HFFc6 (cell line): Measurements from ENCODE around the gene SULT2B1. TPM values are rescaled to one million over a fixed set of nuclear protein-coding genes. Genes with fewer than 3 reads are reported as not detected.

Experiments used
- DNase-seq: peaks from one replicate; pipeline ENCODE4 v3.0.0-alpha.2; 2018
- H3K27ac Mint-ChIP-seq: 2 replicates; pipeline ENCODE4 v1.8.0; 2020; ENCODE audit warnings: mild to moderate bottlenecking, mixed read lengths
- H3K27me3 Mint-ChIP-seq: 2 replicates; pipeline ENCODE4 v1.8.0; 2021; ENCODE audit warnings: mild to moderate bottlenecking, moderate library complexity, mixed read lengths; ENCODE audit not compliant: insufficient read depth
- H3K36me3 Mint-ChIP-seq: 2 replicates; pipeline ENCODE4 v1.8.0; 2021; ENCODE audit warnings: low read depth, mixed read lengths
- H3K4me1 Mint-ChIP-seq: 2 replicates; pipeline ENCODE4 v1.8.0; 2020; ENCODE audit warnings: low read depth, mixed read lengths
- H3K4me3 Mint-ChIP-seq: 2 replicates; pipeline ENCODE4 v1.8.0; 2020; ENCODE audit warnings: mild to moderate bottlenecking, moderate library complexity, mixed read lengths
- H3K9me3 Mint-ChIP-seq: 2 replicates; pipeline ENCODE4 v1.8.0; 2020; ENCODE audit warnings: mild to moderate bottlenecking, mixed read lengths
- total RNA-seq, 6 experiments: library from RNA; stranded (reverse); fragmentation: NEBNext Ultra II Directional; extraction: Animal tissue kit (Norgen Biotek cat#: 25700); gene quantifications; 2 replicates in 1 of 6; 3 replicates in 5 of 6; pipeline ENCODE4 v1.2.3, GENCODE V29; 2021
- TF ChIP-seq, protein P1 (sequence below): fragments of 200-600 bp; sonication (generic); IDR thresholded peaks from 2 replicates; pipeline ENCODE4 v1.5.0; 2021; ENCODE audit warnings: antibody characterized with exemption, mild to moderate bottlenecking

SULT2B1 gene
- total RNA-seq, 6 experiments from 2014 or later = 0.33 TPM; not detected in 5

DNA sequence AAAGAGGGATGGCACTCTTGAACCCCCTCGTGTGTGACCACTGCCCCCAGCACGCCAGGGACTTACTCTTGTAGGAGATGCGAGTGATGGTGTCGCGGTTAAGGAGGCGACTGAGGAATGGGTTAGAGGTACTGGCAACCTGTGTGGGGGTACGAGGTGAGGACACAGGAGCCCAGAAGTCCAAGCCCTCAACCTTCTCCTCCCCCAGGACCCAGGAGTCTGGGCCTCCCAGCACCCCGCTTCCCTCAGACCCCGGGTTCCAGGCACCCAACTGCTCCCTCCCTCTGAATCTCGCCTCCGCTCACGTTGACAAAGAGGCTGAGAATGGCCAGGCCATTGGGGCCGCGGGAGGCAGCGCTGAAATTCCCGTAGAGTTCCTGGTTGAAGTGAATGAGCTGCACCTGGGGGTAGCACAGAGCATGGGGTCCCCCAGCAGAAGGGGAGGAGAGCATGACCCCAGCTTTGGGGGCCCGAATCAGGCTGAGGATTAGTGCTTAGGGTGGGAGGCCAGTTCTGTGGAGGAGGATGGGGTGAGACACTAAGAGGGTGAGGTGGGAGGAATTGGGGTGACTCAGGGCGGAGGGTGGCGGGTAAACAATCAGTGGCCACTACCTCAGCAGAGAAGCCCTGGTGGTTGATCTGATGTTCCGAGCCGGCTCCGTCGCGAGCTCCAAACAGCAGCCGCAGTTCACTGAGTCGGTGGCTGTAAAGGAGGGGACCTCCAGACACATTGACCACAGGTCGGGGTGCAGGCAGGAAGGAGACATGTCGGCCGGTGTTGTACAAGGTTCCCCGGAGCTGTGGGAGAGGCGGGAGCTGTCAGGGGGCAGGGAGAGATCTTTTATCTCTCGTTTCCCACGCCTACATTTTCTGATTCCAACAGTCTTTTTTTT, 87.8 kb downstream of the SULT2B1 start:
- 0 out of 2 replicates have a peak overlapping the region, but pooled peaks have one; percentile 24 for H3K4me3 Mint-ChIP-seq
- TF ChIP-seq, protein P1, sequence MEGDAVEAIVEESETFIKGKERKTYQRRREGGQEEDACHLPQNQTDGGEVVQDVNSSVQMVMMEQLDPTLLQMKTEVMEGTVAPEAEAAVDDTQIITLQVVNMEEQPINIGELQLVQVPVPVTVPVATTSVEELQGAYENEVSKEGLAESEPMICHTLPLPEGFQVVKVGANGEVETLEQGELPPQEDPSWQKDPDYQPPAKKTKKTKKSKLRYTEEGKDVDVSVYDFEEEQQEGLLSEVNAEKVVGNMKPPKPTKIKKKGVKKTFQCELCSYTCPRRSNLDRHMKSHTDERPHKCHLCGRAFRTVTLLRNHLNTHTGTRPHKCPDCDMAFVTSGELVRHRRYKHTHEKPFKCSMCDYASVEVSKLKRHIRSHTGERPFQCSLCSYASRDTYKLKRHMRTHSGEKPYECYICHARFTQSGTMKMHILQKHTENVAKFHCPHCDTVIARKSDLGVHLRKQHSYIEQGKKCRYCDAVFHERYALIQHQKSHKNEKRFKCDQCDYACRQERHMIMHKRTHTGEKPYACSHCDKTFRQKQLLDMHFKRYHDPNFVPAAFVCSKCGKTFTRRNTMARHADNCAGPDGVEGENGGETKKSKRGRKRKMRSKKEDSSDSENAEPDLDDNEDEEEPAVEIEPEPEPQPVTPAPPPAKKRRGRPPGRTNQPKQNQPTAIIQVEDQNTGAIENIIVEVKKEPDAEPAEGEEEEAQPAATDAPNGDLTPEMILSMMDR = no peak
- no peak for DNase-seq
- H3K27ac Mint-ChIP-seq = no peak overlapping the region
- H3K36me3 Mint-ChIP-seq = no peaks in the 10 kb centered on the region
- no peaks in the 10 kb centered on the region for H3K9me3 Mint-ChIP-seq
- H3K27me3 Mint-ChIP-seq = peaks cover 27% of the 10 kb centered on the region
- peaks cover 32% of the 10 kb centered on the region for H3K4me1 Mint-ChIP-seq

DNA sequence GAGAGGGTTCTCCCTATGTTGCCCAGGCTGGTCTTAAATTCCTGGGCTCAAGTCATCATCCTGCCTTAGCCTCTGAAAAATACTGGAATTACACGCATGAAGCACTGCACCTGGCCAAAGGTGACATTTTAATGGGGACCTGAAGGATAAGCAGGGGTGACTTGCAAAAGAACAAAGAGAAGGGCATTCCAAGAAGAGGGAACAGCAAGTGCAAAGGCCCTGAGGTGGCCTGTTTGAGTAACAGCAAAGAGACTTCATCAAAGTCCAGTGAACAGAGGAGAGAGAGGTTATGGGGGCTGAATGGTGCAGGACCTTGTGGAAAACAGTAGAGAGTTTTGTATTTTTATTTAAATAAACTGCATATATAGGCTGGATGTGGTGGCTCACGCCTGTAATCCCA, 89.9 kb downstream of the SULT2B1 start:
- no peak for DNase-seq
- Mint-ChIP-seq H3K4me3 (no peak overlapping the region), H3K27ac (no peak overlapping the region), H3K9me3 (no peaks in the 10 kb centered on the region), H3K4me1 (peaks cover 28% of the 10 kb centered on the region), H3K36me3 (no peaks in the 10 kb centered on the region), H3K27me3 (peaks cover 27% of the 10 kb centered on the region)
- TF ChIP-seq, protein P1 = no peak

DNA sequence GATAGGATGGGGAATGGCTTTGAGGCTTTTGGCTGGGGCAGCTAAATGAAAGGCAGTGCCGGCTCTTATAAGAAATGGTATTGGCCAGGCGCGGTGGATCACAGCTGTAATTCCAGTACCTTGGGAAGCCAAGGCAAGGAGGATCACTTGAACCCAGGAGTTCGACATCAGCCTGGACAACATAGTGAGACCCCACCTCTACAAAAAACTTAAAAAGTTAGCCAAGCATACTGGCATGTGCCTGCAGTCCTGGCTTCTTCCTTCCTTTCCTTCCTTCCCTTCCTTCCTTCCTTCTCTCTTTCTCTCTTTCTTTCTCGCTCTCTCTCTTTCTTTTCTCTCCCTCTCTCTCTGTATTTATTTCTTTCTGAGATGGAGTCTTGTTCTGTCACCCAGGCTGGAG, 90.9 kb downstream of the SULT2B1 start:
- peaks cover 23% of the 10 kb centered on the region for H3K4me1 Mint-ChIP-seq
- DNase-seq = no peak
- no peak overlapping the region for H3K4me3 Mint-ChIP-seq
- peaks cover 27% of the 10 kb centered on the region for H3K27me3 Mint-ChIP-seq
- H3K36me3 Mint-ChIP-seq = no peaks in the 10 kb centered on the region
- TF ChIP-seq, protein P1 = no peak
- H3K27ac Mint-ChIP-seq = no peak overlapping the region
- H3K9me3 Mint-ChIP-seq = no peaks in the 10 kb centered on the region

DNA sequence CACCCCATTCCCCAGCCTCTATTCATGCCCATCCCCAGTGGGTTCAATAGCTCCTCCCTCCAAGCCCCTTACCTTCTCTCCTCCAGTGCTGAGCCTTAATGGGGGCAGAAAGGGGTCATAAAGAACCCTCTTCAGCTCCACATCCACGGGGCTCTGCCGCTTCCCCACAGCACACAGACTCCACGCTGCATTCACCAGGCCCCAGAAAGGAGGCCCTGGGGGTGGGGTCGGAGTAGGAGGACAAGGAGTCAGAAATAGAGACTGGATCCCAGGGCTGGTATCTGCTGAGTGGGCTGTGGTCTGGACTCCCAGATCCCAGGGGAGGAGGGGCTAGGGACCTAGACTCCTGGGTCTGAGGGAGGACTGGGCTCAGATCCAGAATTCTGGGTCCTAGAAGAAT, 92.4 kb downstream of the SULT2B1 start:
- peaks cover 22% of the 10 kb centered on the region for H3K4me1 Mint-ChIP-seq
- TF ChIP-seq, protein P1 = no peak
- peaks cover 22% of the 10 kb centered on the region for H3K27me3 Mint-ChIP-seq
- H3K36me3 Mint-ChIP-seq = no peaks in the 10 kb centered on the region
- no peak overlapping the region for H3K4me3 Mint-ChIP-seq
- no peaks in the 10 kb centered on the region for H3K9me3 Mint-ChIP-seq
- no peak overlapping the region for H3K27ac Mint-ChIP-seq
- no peak for DNase-seq

DNA sequence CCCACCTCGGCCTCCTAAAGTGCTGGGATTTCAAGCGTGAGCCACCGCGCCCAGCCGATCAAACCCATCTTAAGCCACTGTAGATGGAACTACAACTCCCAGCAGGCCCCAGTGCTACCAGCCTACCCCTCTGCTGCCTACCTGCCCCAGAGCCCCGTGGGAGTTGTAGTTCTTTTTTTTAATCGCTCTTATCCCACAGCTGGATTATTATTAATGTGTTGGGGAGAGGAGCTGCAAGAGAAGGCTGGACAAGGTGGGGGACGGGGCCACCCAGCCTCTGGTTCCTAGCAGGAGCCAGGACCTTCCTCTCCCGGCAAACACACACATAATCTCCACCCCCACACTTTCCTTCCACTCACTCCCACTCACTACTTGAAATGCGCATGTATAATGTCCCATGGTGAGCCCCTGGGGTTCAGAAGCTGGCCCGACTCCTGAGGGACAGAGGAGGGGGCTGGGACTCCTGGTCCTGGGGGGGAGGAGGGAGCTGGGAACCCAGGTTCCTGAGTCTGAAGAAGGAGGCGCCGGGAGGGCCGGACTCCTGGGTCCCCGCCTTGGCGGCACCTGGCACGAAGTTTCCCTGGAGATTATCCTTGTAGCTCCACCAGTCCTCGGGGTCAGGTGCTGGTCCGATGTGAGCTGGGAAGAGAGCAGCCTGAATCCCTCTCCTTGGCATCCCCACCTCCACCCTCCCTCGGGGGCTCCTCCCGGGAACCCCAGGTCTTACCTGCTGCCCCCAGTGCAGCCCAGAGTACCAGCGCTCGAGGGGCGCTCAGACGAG, 93.1 kb downstream of the SULT2B1 start:
- TF ChIP-seq, protein P1 = no peak
- Mint-ChIP-seq H3K9me3 (no peaks in the 10 kb centered on the region), H3K4me1 (peaks cover 22% of the 10 kb centered on the region), H3K27ac (no peak overlapping the region), H3K27me3 (peaks cover 23% of the 10 kb centered on the region), H3K36me3 (no peaks in the 10 kb centered on the region), H3K4me3 (peak overlapping the region; percentile 35; the same call in 1 of the 2 replicates)
- DNase-seq = peak; percentile 45
